GM18520 (cell line): ENCODE results near the gene TBC1D16.

ENCODE experiments used
- ATAC-seq: cut with Tn5 transposase; IDR thresholded peaks from one replicate; pipeline ENCODE4 v1.9.1; 2021; ENCODE audit not compliant: unreplicated experiment

TBC1D16 gene

GRCh38 chr17:80035687-80035936, at the start of gene TBC1D16:
TSS of gene TBC1D16 (minus strand) at chr17:80035872. CDS start at chr17:80013547, 22,325 bp downstream.
- no peak for ATAC-seq

- ATAC-seq: no peak
Measured at GRCh38 chr17:80084773-80085172, 49.1 kb upstream of the TBC1D16 start.

- ATAC-seq: no peak
Measured at GRCh38 chr17:80083136-80083661, 47.5 kb upstream of the TBC1D16 start.

- no peak for ATAC-seq
Measured at GRCh38 chr17:80082403-80083135, 46.9 kb upstream of the TBC1D16 start.

GRCh38 chr17:80081596-80081995, 45.9 kb upstream of the TBC1D16 start:
- no peak for ATAC-seq

GRCh38 chr17:80080081-80080480, 44.4 kb upstream of the TBC1D16 start:
- ATAC-seq: no peak

GRCh38 chr17:80072410-80072809, 36.7 kb upstream of the TBC1D16 start:
- ATAC-seq: no peak

- no peak for ATAC-seq
Measured at GRCh38 chr17:80071116-80071841, 35.6 kb upstream of the TBC1D16 start.

GRCh38 chr17:80070375-80071115, 34.9 kb upstream of the TBC1D16 start:
- no peak for ATAC-seq

- no peak for ATAC-seq
Measured at GRCh38 chr17:80068301-80069222, 32.9 kb upstream of the TBC1D16 start.

GRCh38 chr17:80067393-80067986, 31.8 kb upstream of the TBC1D16 start:
- ATAC-seq: no peak

- ATAC-seq: no peak
Measured at GRCh38 chr17:80065478-80066170, 30.0 kb upstream of the TBC1D16 start.

GRCh38 chr17:80064696-80065095, 29.0 kb upstream of the TBC1D16 start:
- ATAC-seq: no peak

GRCh38 chr17:80063830-80064585, 28.3 kb upstream of the TBC1D16 start:
- ATAC-seq: no peak

- ATAC-seq: no peak
Measured at GRCh38 chr17:80061421-80061820, 25.7 kb upstream of the TBC1D16 start.

GRCh38 chr17:80060644-80061043, 25.0 kb upstream of the TBC1D16 start:
- ATAC-seq: no peak

GRCh38 chr17:80058311-80058955, 22.8 kb upstream of the TBC1D16 start:
- ATAC-seq: no peak

GRCh38 chr17:80055597-80055996, 19.9 kb upstream of the TBC1D16 start:
- no peak for ATAC-seq

GRCh38 chr17:80053102-80053501, 17.4 kb upstream of the TBC1D16 start:
- ATAC-seq: no peak
